ENCODE data around the gene SLC10A3.
"Not testable (repeated sequence)": the region's sequence is repeated elsewhere in the genome, so short reads cannot be mapped to it uniquely, and the experiment has no call there.

Gene SLC10A3

GRCh38 chrX:154505734-154506133, 15.3 kb upstream of the SLC10A3 start:
- no peak overlapping the region for H3K4me3 Mint-ChIP-seq
- DNase-seq (ENCODE audit: low spot score in 2 of 2): no peak
- H3K9me3 Mint-ChIP-seq: no peaks in the 10 kb centered on the region
- H3K36me3 Mint-ChIP-seq (ENCODE audit: insufficient read depth): peaks cover 8% of the 10 kb centered on the region
- peak overlapping the region; percentile 67 for H3K27ac Mint-ChIP-seq (ENCODE audit: low read depth)
- peaks cover 1% of the 10 kb centered on the region for H3K4me1 Mint-ChIP-seq
- ATAC-seq (replicated peaks; ENCODE audit: extremely low read depth, poor library complexity, severe bottlenecking): no peak
- no peaks in the 10 kb centered on the region for H3K27me3 Mint-ChIP-seq

GRCh38 chrX:154502989-154503388, 12.6 kb upstream of the SLC10A3 start:
- Mint-ChIP-seq H3K9me3 (no peaks in the 10 kb centered on the region), H3K4me1 (no peaks in the 10 kb centered on the region), H3K27me3 (no peaks in the 10 kb centered on the region), H3K27ac (ENCODE audit: low read depth) (no peak overlapping the region), H3K36me3 (ENCODE audit: insufficient read depth) (peaks cover 9% of the 10 kb centered on the region), H3K4me3 (no peak overlapping the region)
- ATAC-seq (replicated peaks; ENCODE audit: extremely low read depth, poor library complexity, severe bottlenecking) (no peak), DNase-seq (ENCODE audit: low spot score in 2 of 2) (no peak)

DNA sequence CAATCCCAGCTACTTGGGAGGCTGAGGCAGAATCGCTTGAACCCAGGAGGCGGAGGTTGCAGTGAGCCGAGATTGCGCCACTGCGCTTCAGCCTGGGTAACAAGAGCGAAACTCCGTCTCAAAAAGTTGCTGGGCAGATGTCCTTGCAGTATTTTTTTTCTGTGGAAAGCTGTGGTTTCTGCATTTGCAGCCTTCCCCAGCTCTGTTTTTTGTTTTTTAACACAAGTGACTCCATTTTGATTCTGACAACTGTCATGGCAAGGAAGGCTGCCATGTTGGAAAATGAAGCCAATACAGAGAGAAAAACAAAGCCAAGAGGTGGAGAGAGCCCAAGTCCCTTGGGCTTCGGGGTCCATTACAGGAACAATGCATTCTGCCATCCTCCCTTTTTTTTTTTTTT, 11.7 kb upstream of the SLC10A3 start:
- no peaks in the 10 kb centered on the region for H3K4me1 Mint-ChIP-seq
- H3K4me3 Mint-ChIP-seq: no peak overlapping the region
- DNase-seq (ENCODE audit: low spot score in 2 of 2) (no peak), ATAC-seq (replicated peaks; ENCODE audit: extremely low read depth, poor library complexity, severe bottlenecking) (no peak)
- H3K27ac Mint-ChIP-seq (ENCODE audit: low read depth): no peak overlapping the region
- peaks cover 9% of the 10 kb centered on the region for H3K36me3 Mint-ChIP-seq (ENCODE audit: insufficient read depth)
- no peaks in the 10 kb centered on the region for H3K27me3 Mint-ChIP-seq
- no peaks in the 10 kb centered on the region for H3K9me3 Mint-ChIP-seq

GRCh38 chrX:154501423-154501822, 11.0 kb upstream of the SLC10A3 start:
- not testable (repeated sequence) for H3K27me3 Mint-ChIP-seq; H3K36me3 Mint-ChIP-seq (ENCODE audit: insufficient read depth); H3K4me3 Mint-ChIP-seq; H3K27ac Mint-ChIP-seq (ENCODE audit: low read depth); H3K4me1 Mint-ChIP-seq; ATAC-seq (replicated peaks; ENCODE audit: extremely low read depth, poor library complexity, severe bottlenecking); DNase-seq (ENCODE audit: low spot score in 2 of 2); H3K9me3 Mint-ChIP-seq

DNA sequence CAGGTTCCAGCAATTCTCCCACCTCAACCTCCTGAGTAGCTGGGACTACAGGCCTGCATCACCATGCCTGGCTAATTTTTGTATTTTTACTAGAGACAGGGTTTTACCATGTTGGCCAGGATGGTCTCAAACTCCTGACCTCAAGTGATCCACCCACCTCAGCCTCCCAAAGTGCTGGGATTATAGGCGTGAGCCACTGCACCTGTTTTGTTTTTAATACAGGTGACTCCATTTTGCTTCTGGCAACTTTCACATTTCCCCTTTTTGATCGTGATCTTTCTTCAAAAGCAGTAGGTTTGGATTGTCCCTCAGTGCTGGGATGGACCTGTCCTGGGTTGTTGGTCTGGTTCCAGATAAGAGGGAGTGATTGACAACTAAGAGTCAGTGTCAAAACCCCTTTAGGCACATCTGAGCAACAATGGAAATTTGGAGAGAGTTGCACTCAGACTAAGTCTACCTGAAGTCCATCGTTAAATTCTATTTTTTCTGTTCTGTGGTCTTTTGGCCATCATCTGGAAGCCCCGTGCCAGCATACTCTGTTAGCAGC, 6.2 kb upstream of the SLC10A3 start:
- DNase-seq (ENCODE audit: low spot score in 2 of 2); H3K4me3 Mint-ChIP-seq; H3K27ac Mint-ChIP-seq (ENCODE audit: low read depth); H3K9me3 Mint-ChIP-seq; H3K27me3 Mint-ChIP-seq; ATAC-seq (replicated peaks; ENCODE audit: extremely low read depth, poor library complexity, severe bottlenecking); H3K36me3 Mint-ChIP-seq (ENCODE audit: insufficient read depth); H3K4me1 Mint-ChIP-seq: not testable (repeated sequence)

DNA sequence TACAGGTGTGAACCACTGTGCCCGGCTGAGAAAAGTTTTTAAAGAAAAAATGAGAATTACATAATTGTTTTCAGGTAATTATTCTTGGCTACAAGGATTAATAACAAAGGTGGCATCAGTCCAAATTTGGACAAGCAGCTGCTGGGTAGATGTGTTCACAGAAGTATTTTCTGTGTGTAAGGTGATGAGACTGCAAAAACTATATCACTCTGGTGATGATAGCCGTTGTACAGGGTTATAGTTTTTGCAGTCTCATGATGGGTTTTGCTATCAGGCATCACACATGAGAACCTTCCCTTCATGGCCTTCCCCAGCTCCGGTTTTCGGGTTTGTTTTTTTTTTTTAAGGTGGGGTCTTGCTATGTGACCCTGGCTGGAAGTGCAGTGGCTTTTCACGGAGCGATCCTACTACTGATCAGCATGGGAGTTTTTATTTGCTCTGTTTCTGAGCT, 5.1 kb upstream of the SLC10A3 start:
- H3K9me3 Mint-ChIP-seq: no peaks in the 10 kb centered on the region
- peaks cover 2% of the 10 kb centered on the region for H3K36me3 Mint-ChIP-seq (ENCODE audit: insufficient read depth)
- no peaks in the 10 kb centered on the region for H3K4me1 Mint-ChIP-seq
- no peak overlapping the region for H3K27ac Mint-ChIP-seq (ENCODE audit: low read depth)
- H3K4me3 Mint-ChIP-seq: no peak overlapping the region
- H3K27me3 Mint-ChIP-seq: no peaks in the 10 kb centered on the region
- ATAC-seq (replicated peaks; ENCODE audit: extremely low read depth, poor library complexity, severe bottlenecking): no peak
- no peak for DNase-seq (ENCODE audit: low spot score in 2 of 2)

DNA sequence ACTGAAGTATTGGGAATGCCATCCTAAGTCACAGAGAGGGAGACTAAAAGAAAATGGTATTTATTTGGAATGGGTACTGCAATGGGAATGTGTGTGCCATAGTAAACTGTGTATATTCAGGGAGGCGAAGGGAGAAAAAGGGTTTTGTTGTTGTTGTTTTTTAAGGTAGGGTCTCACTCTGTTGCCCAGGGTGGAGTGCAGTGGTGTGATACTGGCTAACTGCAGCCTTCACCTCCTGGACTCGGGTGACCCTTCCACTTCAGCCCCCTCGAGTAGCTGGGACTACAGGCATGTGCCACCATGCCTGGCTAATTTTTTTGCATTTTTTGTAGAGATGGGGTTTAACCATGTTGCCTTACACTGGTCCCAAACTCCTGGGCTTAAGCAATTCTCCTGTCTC, 4.3 kb upstream of the SLC10A3 start:
- ATAC-seq (replicated peaks; ENCODE audit: extremely low read depth, poor library complexity, severe bottlenecking): no peak
- no peaks in the 10 kb centered on the region for H3K9me3 Mint-ChIP-seq
- H3K27me3 Mint-ChIP-seq: no peaks in the 10 kb centered on the region
- H3K27ac Mint-ChIP-seq (ENCODE audit: low read depth): no peak overlapping the region
- peaks cover 2% of the 10 kb centered on the region for H3K4me1 Mint-ChIP-seq
- no peak overlapping the region for H3K4me3 Mint-ChIP-seq
- peaks cover 4% of the 10 kb centered on the region for H3K36me3 Mint-ChIP-seq (ENCODE audit: insufficient read depth)
- no peak for DNase-seq (ENCODE audit: low spot score in 2 of 2)

- H3K4me3 Mint-ChIP-seq: peak overlapping the region; percentile 87
- H3K36me3 Mint-ChIP-seq (ENCODE audit: insufficient read depth): peaks cover 13% of the 10 kb centered on the region
- peak overlapping the region; percentile 91 for H3K27ac Mint-ChIP-seq (ENCODE audit: low read depth)
- no peaks in the 10 kb centered on the region for H3K9me3 Mint-ChIP-seq
- peaks cover 18% of the 10 kb centered on the region for H3K4me1 Mint-ChIP-seq
- DNase-seq (ENCODE audit: low spot score in 2 of 2) (no peak), ATAC-seq (replicated peaks; ENCODE audit: extremely low read depth, poor library complexity, severe bottlenecking) (peak; percentile 9)
- H3K27me3 Mint-ChIP-seq: no peaks in the 10 kb centered on the region
Measured at GRCh38 chrX:154490021-154490413, 412 bp downstream of the SLC10A3 start.

DNA sequence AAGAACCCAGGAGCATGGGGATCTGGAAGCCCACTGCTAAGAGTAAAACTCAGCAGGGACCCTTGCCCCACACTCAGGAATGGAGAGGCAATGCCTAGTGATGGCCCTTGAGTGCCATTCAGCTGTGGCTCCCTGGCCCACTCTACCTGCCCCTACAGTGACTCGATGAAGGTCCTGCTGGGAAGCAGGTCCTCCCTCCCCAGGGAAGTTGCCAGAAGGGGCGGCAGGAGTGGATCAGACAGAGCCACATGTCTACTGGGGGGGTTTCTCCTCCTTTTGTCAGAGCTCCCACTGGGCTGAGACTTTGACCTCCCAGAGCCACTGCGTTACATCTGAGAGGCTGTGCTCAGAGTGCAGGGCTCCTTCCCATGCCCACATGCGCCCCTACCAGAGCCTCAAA, 1.2 kb downstream of the SLC10A3 start:
- no peaks in the 10 kb centered on the region for H3K27me3 Mint-ChIP-seq
- peaks cover 18% of the 10 kb centered on the region for H3K4me1 Mint-ChIP-seq
- H3K36me3 Mint-ChIP-seq (ENCODE audit: insufficient read depth): peaks cover 13% of the 10 kb centered on the region
- no peak overlapping the region for H3K27ac Mint-ChIP-seq (ENCODE audit: low read depth)
- no peaks in the 10 kb centered on the region for H3K9me3 Mint-ChIP-seq
- DNase-seq (ENCODE audit: low spot score in 2 of 2): no peak
- peak overlapping the region; percentile 87 for H3K4me3 Mint-ChIP-seq
- ATAC-seq (replicated peaks; ENCODE audit: extremely low read depth, poor library complexity, severe bottlenecking): no peak

DNA sequence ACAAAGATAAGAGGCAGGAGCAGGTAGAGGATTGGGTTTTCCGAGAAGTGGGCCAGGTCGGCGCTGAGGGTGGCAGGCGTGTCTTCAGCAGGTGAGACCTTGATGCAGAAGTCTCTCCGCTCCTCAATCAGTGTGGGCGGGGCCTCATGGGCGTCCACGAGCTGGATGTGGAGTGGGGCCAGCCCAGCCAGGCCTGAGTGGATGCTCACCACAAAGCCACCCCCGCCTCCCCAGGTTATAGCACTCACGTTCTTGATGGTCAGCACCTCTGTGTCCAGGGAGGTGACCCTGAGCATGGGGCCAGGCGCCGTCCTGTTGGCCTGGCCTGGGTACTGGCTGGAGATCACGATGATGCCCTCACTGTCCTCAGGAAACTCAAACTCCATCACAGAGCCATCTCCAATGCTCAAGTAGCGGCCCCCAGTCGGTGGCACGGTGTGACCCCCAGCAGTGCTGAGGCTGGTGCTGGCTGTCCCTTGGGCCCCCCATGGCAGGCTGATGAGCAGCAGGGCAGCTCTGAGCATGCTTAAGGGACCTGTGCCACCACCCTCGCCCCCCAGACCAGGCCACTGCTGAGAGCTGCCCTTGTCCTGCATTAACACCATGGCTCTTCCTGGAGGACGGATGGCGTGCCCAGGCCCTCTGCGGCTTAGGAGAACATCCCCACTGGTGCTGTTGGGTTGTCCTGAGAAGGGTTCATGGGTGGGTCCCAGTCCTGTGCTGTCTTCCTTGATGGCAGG, 1.9 kb downstream of the SLC10A3 start:
- Mint-ChIP-seq H3K4me3 (peak overlapping the region; percentile 87), H3K27ac (ENCODE audit: low read depth) (no peak overlapping the region), H3K27me3 (no peaks in the 10 kb centered on the region), H3K36me3 (ENCODE audit: insufficient read depth) (peaks cover 14% of the 10 kb centered on the region), H3K4me1 (peaks cover 18% of the 10 kb centered on the region), H3K9me3 (no peaks in the 10 kb centered on the region)
- DNase-seq (ENCODE audit: low spot score in 2 of 2): no peak
- ATAC-seq (replicated peaks; ENCODE audit: extremely low read depth, poor library complexity, severe bottlenecking): no peak

DNA sequence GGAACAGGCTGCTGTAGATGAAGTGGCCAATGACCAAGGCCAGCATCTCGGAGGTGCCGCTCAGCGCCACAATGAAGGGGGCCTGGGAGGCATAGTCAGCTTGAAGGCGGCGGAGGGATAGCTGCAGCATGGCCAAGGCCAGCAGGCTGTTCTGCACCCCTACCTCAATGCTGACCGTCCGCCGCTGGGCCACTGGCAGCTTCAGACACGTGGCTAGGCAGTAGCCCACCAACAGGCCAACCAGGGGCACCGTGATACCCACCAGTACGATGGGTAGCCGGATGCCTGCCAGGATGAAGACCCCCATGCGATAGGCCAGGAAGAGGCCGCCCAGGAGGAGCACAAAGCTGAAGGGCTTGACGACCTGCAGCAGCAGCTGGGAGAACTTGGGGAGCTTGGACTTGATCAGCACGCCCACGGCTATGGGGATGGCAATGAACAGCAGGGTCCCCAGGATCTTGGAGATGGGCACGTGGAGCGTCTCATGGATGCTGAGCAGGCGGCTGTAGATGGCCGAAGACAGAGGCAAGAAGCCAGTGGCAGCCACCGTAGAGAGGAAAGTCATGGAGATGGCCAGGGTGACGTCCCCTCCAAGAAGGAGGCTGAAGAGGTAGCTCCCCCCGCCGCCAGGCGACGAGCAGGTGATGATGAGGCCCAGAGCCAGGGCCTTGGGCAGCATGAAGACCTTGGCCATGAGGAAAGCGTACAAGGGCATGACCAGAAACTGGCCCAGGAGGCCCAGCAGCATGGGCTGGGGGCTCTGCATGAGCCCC, 2.7 kb downstream of the SLC10A3 start:
- DNase-seq (ENCODE audit: low spot score in 2 of 2) (no peak), ATAC-seq (replicated peaks; ENCODE audit: extremely low read depth, poor library complexity, severe bottlenecking) (no peak)
- Mint-ChIP-seq H3K4me1 (peaks cover 18% of the 10 kb centered on the region), H3K9me3 (no peaks in the 10 kb centered on the region), H3K27me3 (no peaks in the 10 kb centered on the region), H3K27ac (ENCODE audit: low read depth) (peak overlapping the region; percentile 88), H3K4me3 (peak overlapping the region; percentile 87), H3K36me3 (ENCODE audit: insufficient read depth) (peaks cover 15% of the 10 kb centered on the region)

GRCh38 chrX:154486396-154487207, 3.8 kb downstream of the SLC10A3 start, which contains the start of gene UBL4A:
Gene UBL4A (minus strand): TSS chrX:154486615. CDS start chrX:154486584, 31 bp downstream.
- Mint-ChIP-seq H3K27ac (ENCODE audit: low read depth) (peak within 1 kb of the TSS; percentile 88), H3K27me3 (no peaks in the 10 kb centered on the region), H3K4me1 (peaks cover 18% of the 10 kb centered on the region), H3K9me3 (no peaks in the 10 kb centered on the region), H3K4me3 (peak within 1 kb of the TSS; percentile 87), H3K36me3 (ENCODE audit: insufficient read depth) (peaks cover 15% of the 10 kb centered on the region)
- peak; percentile 16 for ATAC-seq (replicated peaks; ENCODE audit: extremely low read depth, poor library complexity, severe bottlenecking)
- DNase-seq (ENCODE audit: low spot score in 2 of 2): peak; percentile 18 to 30
